A549 (cell line): Measurements from ENCODE around the gene ATP13A1.
"Not testable (repeated sequence)": the region's sequence is repeated elsewhere in the genome, so short reads cannot be mapped to it uniquely, and the experiment has no call there.

Source experiments
- CHD4 ChIP-seq: fragments of 200-600 bp; sonication (generic); IDR thresholded peaks from 2 replicates; pipeline ENCODE4 v1.6.1; 2016; ENCODE audit warnings: antibody characterized with exemption, mild to moderate bottlenecking, borderline replicate concordance
- CTCF ChIP-seq: fragments of >200 bp; sonication (Bioruptor Twin); formaldehyde crosslinking; IDR thresholded peaks from 3 replicates; pipeline ENCODE4 v1.5.1; 2016
- EP300 ChIP-seq, 2 experiments: fragments of >200 bp; sonication (Bioruptor Twin); formaldehyde crosslinking; IDR thresholded peaks; 2 replicates in 1 of 2; 3 replicates in 1 of 2; pipeline ENCODE4 v1.6.1; 2016 to 2017
- JUNB ChIP-seq: fragments of >200 bp; sonication (Bioruptor Twin); formaldehyde crosslinking; IDR thresholded peaks from 2 replicates; pipeline ENCODE4 v1.6.1; 2016
- MAFK ChIP-seq: fragments of 450-650 bp; IDR thresholded peaks from 2 replicates; pipeline ENCODE4 v1.6.1; 2014; ENCODE audit not compliant: partially characterized antibody
- RCOR1 ChIP-seq: fragments of 150-350 bp; IDR thresholded peaks from 2 replicates; pipeline ENCODE4 v1.6.1; 2014; ENCODE audit warnings: antibody characterized with exemption, low read length, low read depth
- ZC3H11A ChIP-seq: fragments of 450-650 bp; IDR thresholded peaks from 2 replicates; pipeline ENCODE4 v1.6.1; 2014; ENCODE audit warnings: antibody characterized with exemption, mild to moderate bottlenecking

- not testable (repeated sequence) for TF ChIP-seq RCOR1; CHD4; EP300 (IDR thresholded peaks at IDR 0.05); MAFK; ZC3H11A; JUNB; CTCF
Observed at GRCh38 chr19:19686119-19686518, 22.6 kb upstream of the ATP13A1 start.
